T-helper 2 cell (primary cell): ENCODE measurements around the gene WRNIP1.

ENCODE experiments used
- DNase-seq, 5 experiments: peaks; one replicate each; pipeline versions ENCODE4 v3.0.0 to v3.0.0-alpha.2; 2012 to 2022

Gene WRNIP1

DNA sequence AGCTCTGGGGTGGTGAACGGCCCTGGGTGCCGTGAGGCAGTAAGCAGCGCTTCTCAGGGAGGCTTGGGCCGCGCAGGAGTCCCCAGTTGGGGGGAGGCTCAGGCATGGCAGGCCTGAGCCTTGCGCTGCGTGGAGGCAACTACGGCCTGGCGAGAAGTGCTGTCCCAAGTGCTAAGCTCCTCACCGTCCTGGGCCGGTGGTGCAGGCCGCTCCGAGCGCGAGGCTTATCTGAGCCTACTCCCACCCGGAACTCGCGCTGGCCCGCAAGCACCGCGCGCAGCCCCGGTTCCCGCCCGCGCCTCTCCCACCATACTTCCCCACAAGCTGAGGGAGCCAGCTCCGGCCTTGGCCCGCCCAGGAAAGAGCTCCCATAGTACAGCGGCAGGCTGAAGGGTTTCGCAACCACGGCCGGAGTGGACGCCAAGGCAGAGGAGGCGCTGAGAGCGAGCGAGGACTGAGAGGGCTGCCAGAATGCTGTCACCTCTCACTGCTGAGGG lies 1.8 kb upstream of the WRNIP1 start:
- DNase-seq, result no peak

DNA sequence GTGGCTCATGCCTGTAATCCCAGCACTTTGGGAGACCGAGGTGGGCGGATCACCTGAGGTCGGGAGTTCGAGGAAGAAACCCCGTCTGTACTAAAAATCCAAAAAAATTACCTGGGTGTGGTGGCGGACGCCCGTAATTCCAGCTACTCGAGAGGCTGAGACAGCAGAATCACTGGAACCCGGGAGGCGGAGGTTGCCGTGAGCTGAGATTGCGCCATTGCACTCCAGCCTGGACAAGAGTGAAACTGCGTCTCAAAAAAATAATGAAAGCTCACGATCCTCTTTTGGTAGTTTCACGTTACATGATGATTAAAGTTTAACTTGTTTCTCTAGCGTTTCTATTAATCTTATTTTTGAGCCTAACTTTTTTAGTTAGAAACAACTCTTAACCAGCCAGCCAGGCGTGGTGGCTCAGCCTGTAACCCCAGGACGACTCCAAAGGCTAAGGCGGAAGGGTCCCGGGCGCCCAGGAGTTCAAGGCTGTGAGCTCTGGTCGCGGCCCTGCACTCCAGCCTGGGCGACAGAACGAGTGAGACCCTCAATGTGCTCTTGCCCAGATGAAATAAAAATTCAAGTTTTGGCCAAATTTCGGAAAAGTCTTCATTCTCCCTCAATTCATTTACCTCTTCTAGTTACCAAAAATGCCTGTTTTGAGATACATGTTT lies 1.2 kb upstream of the WRNIP1 start:
- no peak for DNase-seq

DNA sequence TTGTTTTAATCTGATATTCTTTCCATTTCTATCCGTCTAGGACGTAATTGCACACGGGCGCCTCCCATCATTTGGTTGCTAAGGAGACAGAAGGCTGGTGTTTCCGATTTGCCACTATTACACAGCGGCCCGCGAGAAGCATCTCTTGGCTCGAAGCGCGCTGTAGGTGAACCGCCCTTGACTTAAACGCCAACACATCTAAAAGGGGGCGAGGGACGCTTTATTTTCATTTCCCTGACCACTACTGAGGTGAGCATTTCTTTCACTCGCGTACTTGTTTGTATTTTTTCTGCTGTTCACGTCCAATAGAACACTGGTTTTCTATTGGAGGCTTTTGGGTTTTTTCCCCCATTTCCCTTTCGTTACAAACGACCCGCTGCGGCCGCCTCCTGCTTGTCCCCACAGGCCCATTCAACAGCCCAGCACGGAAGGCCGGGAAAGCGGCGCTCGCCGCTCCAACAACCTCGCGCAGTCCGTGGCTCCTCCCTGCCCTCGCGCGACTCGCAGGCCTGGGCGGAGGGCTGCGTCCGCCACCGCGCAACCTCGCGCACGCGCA lies 505 bp upstream of the WRNIP1 start:
- DNase-seq, result peak in 4 of 5 experiments; percentile 44 to 84 (median 61)

DNA sequence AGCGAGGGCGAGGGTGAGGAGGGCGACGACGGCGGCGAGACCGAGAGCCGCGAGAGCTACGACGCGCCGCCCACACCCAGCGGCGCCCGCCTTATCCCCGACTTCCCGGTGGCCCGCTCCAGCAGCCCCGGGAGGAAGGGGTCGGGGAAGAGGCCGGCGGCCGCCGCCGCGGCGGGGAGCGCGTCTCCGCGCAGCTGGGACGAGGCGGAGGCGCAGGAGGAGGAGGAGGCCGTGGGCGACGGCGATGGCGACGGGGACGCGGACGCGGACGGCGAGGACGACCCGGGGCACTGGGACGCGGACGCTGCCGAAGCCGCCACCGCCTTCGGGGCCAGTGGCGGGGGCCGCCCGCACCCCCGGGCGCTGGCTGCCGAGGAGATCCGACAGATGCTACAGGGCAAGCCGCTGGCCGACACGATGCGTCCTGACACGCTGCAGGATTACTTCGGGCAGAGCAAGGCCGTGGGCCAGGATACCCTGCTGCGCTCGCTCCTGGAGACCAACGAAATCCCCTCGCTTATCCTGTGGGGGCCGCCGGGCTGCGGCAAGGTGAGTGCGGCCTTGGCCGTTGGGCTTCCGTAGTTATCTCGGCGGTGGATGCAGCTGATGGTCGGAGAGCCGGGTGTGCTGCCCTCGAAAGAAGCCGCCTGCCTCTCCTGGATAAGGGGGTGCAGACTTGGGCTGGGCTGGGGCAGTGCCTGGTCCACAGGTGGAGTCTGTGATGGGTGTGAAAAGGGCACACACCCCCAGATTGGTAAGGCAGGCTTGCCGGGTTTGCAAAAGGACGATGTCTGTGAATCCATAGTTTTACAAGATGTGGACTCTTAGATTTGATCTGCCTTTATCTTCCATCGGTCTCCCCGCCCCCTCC lies 938 bp downstream of the WRNIP1 start:
- peak in 3 of 5 experiments; percentile 16 to 55 (median 38) for DNase-seq

DNA sequence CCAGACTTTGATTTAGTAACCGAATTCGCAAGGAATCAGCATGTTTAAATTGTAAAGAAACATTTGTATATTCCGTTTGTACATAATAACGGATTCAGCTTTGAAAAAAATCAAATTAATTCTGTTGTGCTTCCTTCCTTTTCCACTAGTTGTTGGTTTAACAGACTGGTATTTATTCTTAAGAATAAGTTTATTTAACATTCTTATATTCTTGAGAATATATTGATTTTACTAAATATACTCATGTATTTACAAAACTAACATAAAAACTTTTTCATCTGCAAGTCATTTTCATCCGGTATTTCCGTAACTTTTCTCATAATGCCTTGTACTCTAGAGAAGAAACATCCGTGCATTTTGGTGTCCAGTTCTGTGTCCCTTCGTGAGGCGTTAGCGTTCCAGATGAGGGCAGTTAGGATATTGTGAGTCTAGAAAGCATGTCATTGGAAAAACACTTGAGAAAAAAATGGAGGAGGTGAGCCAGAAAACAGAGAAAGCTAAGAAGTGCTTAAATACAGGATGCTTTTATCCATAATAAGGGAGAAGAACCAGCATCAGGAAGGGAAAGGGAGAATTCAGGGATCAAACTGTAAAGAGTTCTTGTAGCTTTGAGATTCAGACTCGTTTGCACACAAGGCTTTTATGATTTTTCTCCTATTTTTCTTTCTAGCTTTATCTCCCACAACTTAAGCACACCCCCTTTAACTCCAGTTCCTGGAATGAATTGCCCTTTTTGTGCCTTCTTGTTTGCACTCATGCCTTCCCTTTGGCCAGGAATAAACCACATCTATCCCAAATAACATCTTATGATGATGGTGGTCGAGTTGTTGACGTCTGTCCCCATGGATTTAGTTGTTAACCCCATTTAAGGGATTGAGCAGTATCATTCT lies 1.8 kb downstream of the WRNIP1 start:
- no peak for DNase-seq

DNA sequence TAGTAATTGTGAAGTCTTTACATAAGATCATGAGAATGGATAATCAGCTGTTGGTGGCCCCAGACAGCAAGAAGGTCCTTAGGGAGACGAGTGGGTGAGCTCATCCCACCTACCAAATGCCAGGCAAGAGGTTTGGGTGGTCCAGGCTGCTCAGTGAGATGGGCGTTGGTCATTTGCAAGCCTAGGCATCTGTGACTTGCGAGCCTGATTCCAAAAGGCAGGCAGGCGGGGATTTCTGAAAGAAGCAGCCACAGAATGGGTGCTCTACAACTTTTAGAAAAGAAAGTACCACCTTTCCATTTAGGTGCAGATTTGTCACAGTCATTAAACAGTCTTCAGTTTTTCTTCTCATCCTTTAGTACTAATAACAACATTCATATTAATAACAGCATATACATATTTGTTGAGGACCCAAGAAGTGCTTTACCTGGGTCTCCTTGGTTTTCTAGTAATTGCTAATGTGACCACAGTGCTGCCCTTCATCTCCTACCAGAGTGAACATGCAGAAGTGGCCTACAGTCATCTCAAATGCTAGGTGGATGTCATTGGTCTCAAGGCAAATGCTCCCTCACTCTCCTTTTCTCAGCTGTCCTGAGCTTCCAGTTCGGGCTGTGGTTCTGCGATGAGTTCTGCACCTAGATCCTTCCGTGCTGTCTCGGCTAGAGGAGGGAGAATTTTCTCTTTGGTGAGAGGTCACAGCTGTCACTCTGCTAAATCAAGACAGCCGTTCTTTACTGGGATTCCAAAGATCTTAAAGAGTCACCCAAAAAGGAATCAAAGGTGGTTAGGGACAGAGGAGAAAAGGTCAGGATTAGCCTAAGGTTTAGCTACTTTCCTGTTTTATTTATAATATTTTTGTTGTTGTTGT lies 2.7 kb downstream of the WRNIP1 start:
- peak in 1 of 5 experiments; percentile 28 for DNase-seq

DNA sequence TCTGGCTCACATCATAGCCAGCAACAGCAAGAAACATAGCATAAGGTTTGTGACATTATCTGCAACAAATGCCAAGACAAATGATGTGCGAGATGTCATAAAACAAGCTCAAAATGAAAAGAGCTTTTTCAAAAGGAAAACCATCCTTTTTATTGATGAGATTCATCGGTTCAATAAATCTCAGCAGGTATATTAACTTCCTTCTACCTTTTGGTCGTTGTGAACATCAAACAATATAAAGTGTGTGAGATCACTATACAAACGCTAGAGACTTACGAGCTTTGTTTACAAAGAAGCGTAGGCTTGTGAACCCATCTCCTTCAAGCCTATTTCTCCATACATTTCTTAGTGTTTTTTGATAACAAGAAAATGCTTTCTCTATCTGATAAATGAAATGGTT lies 3.5 kb downstream of the WRNIP1 start:
- no peak for DNase-seq

DNA sequence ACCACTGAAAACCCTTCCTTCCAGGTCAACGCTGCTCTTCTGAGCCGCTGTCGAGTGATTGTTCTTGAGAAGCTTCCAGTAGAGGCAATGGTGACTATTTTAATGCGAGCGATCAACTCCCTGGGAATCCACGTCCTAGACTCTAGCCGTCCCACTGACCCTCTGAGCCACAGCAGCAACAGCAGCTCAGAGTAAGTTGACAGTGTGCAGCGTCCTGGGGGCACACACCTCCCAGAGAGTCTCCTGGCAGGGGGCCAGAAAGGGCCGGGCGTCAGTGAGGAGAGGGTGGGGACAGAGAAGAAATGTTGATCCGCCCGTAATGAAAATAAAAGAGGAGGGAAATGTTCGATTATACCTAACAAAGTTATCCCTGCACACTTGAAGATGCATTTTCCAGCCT lies 5.0 kb downstream of the WRNIP1 start:
- no peak for DNase-seq

DNA sequence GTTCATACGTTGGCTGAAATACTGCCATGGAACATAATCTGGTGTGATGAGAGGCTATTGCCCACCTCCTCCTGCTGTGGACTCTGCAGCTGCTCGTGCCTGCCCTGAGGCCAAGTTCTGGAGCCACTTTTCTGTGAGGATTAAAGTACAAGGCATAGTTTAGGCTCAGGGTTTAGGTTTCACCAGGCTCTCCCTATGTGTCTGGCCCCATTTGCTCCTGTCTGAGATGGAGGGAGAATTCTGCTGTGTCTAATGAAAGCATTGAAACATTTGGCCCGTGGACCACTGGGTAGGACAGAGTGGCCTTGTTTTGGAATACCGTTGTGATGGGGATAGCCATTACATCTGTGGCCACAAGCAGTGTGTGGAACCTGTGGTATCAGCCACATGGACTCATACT lies 5.9 kb downstream of the WRNIP1 start:
- DNase-seq, result no peak

DNA sequence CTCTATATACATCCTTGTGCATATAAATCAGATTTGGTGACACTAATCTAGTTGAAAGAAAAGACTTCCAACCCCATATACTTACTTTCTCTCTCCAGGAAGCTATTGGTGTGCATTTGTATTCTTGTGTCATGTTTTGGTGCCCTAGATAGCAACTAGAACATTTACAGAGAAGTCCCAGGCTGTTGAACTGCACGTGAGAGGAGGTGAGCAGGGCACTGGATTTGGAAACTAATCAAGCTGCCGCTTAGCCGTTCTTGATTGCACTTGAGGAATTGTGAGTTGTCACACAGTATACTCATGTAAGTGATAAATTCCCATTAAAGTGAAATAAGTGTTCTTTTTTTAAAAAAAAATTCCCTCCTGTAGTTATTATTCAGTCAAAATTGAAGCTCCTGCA lies 7.6 kb downstream of the WRNIP1 start:
- no peak for DNase-seq

DNA sequence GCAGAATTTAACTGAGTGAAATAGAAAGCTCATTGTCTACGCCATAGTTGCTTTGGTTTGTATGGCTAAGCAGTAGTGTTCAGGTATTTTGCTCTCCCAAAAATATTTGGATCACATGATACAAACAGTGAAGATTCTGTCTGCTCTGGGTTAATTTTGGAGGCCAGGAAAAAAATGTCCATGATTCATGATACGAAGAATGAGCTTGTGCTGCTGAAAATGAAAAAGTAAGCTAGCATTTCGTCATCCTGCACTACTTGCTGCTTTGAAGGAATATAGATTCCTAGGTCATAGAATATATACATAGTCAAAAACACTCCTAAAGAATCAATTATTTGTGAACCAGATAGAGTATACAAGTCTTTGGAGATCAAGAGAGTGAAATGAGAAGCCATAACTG lies 8.3 kb downstream of the WRNIP1 start:
- no peak for DNase-seq

DNA sequence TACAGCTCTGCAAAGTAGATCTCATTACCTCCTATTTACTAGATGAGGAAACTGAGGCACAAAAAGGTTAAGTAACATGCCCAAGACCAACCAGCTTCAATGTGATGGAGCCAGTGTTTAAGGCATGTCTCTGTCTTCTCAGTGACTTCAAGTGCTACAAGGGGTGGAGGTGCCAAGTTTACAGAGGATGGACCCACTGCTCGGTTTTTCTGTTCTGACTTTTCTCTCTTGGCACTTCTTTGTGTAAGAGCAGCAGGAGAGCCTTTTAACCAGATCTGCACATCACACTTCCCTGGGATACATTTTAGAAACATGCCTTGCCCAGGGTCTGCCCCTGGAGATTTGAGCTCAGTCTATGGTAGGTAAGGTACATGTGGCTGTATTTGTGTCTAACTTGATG lies 9.8 kb downstream of the WRNIP1 start:
- DNase-seq, result no peak

DNA sequence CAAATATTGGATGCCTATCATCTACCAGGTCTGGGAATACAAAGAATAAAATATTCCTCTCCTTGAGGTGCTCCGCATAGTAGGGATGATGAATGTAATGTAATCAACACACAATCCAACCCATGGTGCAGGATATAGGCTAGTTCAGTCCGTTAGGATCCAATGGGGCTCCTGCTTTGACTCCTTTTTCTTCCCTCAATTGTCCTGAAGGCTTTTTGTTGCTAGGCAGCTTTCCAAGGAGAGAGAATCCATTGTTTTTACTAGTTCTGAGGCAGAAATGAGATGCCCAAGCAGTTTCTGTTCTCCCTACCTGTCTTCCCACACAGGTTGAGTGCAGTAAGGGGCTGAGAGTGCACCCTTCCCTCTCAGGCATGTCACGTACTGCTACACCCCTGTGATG lies 12.1 kb downstream of the WRNIP1 start:
- DNase-seq, result no peak

DNA sequence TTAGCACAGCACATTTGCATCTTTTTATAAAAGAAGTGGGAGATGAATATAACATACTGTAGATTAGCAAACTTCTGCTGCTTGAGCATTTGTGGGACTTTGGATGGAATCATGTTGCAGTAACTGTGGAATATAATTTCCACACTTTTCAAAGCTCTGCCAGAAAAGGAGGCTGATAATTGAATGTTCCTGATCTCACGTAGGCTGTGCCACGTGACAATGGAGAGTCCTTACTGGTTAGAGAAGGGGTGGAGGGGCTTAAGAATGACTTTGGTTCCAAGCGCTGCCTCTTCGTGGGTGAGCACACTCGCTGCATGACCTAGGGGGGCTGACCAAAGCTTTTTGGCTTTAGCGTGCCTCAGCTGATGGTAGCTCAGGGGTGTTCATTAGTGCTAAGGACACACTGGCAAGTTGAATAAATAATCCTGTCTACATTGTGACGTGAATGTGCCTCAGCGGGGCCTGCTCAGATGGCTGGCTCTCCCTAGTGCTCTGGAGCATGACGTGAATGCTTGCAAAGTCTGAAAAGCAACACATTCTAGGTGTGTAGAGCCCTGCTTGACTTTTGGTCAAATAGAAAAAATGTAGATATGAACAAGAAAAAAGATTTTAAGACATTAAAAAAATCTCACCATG lies 15.0 kb downstream of the WRNIP1 start:
- DNase-seq, result no peak

DNA sequence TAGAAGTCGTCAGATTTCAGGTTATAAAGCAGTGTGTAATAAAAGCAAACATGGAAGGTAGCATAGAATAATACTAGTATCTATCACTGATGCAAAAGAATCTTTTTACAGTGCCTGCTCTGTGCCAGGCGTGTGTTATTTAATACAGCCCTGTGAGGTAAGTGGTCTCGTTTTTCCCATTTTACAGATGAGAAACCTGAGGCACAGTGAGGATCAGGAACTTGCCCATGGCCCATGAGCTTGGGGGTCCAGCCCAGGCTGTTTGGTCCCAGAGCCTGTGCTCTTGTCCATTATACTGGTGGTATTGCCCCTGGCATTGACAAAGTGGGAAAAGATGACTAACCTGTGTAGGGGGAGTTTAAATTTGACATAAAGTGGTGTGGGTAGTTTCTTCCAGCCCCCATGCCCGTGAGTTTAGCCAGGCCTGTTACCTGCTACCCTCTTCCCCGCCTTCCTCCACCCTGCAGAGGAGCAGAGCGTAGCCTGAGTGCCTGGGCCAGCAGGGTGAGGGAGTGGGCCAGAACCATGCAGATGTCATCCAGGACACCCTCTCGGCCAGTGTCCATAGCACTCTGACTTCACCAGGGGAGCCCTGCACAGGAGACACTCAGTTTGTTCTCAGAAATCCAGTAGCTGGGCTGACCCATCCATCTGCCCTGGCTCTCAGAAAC lies 16.6 kb downstream of the WRNIP1 start:
- DNase-seq, result no peak

DNA sequence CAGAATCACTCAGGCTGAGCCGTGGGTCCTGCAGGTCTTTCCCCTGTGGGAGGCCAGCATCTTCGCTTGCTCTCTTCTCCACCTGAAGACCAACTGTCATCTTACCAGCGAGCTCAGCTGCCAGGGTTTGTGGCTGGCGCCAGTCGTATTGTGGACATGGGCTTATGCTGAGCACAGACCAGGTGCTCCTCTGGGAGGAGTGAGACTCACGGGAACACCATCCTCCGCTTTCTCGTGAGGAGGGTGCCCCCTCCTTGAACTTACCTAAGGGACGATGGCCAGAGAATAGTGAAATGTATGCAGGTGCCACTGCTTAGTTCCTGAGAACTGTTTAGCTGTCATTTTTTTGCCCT lies 17.1 kb downstream of the WRNIP1 start:
- DNase-seq, result no peak

DNA sequence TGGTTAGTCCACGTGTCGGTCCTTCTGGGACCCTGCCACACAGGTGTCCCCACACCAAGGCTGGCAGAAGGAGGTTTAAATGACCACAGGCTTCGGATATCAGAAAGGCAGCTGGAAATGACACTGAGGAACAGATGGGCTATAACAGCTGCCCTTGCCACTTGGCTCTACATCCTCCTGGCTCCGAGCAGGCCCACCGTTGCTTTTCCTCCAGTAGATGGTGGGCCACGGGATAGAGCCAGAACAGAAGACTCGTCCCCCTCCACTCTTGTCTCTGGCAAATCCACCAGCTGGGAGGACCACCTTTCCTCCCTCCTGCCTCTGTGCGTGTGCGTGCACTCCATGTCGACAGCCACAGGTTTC lies 17.6 kb downstream of the WRNIP1 start:
- no peak for DNase-seq

DNA sequence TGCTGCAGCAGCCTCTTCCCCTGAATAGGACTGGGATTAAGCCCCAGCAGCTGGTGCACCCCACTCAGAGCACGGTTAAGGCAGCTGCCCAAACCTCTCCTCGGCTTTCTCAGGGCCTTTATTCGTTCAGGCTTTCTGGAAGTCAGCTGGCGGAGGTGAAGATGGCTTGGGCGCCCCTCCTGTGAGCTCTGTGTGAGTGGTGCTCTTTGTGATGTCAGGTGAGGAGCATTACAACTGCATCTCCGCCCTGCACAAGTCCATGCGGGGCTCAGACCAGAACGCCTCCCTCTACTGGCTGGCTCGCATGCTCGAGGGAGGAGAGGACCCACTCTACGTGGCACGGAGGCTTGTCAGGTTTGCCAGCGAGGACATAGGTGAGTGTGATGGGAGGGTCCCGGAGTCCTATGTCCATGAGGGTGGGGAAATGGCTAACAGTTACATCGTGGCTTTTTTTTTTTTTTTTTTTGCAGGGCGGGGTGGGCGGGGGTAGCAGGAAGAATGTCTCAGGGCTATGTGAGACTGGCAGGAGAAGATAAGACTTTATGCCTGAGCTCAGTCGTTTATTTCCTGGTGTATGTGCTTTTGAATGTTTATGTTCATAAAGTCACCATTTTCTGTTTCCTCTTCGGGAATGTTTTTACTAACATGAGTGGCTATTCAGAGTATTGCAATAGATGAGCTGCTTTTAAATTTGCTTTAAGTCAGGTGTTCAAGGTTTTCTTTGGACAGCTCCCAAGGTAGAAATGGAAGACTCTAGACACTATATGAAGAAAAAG lies 18.2 kb downstream of the WRNIP1 start:
- no peak for DNase-seq

DNA sequence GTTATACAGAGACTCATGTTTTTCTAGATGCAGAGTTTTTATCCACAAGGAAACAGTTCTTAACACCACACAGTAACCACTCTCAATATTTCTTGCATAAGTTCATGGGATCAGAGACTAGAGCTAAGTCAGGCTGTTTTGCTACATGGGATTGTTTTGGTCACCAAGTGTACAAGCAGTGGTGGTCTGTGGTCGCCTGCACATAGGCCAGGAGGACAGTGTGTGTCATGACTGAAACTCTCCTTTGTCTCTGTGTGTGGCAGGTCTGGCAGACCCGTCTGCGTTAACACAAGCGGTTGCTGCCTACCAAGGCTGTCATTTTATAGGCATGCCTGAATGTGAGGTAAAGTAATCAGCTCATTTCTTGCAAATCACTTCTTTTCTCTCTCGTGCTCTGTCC lies 18.9 kb downstream of the WRNIP1 start:
- no peak for DNase-seq

DNA sequence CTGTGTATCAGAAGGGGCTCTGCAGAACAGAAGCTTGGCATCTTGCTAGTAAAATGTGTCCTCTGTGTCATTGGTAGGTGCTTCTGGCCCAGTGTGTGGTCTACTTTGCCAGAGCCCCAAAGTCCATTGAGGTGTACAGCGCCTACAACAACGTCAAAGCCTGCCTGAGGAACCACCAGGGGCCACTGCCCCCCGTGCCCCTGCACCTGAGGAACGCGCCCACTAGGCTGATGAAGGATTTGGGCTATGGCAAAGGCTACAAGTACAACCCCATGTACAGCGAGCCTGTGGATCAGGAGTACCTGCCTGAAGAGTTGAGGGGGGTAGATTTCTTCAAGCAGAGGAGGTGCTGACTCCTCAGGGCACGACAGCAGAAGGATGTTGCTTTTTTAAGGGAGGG lies 19.7 kb downstream of the WRNIP1 start:
- no peak for DNase-seq
